NB4 (cell line): ENCODE data around the gene SEH1L.

ENCODE experiments used
- DNase-seq: peaks from one replicate; pipeline ENCODE4 v3.0.0; 2010; ENCODE audit warnings: low read depth
- H3K4me3 ChIP-seq: one replicate; pipeline ENCODE4 v1.5.1; 2011; ENCODE audit warnings: mild to moderate bottlenecking, low read depth, low read length, moderate library complexity
- CTCF ChIP-seq: IDR thresholded peaks from one replicate; pipeline ENCODE4 v1.5.1; 2012; ENCODE audit warnings: low read depth, low read length
- MYC ChIP-seq: IDR thresholded peaks from 2 replicates; pipeline ENCODE4 v1.6.1; 2011; ENCODE audit warnings: low read depth, low read length
- POLR2A ChIP-seq: IDR thresholded peaks from 2 replicates; pipeline ENCODE4 v1.6.1; 2011; ENCODE audit warnings: mild to moderate bottlenecking; ENCODE audit not compliant: insufficient read length; ENCODE audit errors: extremely low read depth
- TF ChIP-seq, protein P1 (sequence below): IDR thresholded peaks from 2 replicates; pipeline ENCODE4 v1.6.1; 2011; ENCODE audit warnings: low read depth, low read length

Gene SEH1L

DNA sequence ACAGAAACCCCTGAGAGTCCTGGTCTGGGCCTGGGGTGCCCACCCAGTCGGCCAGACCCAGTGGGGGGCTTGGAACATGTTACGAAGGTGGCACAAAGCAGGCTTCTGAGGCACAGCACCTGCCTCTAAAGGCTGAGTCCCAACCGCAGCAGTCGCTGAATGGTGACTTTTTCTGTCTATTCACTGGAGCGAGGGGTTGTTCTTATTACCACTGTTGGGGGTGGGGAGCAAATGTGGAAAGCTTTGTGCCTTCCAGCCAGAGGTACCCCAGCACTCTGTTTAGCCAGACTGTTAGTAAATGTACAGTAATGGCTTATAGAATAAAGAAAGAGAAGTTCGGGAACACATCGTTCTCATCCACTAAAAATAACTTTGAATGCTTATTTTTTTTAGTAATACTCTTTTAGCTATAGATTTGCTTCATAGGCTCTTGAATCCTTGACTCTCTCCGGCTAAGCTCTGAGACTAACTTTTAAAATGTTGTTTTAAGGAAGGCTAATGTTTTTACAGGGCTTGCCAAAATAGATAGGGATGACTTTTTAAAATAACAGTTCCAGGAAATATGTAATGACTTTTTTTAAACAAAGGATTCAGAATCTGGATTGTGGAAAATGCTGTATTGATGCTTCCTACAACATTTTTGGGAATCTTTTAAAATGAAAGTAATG, 40.4 kb upstream of the SEH1L start:
- DNase-seq, result no peak
- TF ChIP-seq POLR2A, result no peak
- no peak overlapping the region for H3K4me3 ChIP-seq

DNA sequence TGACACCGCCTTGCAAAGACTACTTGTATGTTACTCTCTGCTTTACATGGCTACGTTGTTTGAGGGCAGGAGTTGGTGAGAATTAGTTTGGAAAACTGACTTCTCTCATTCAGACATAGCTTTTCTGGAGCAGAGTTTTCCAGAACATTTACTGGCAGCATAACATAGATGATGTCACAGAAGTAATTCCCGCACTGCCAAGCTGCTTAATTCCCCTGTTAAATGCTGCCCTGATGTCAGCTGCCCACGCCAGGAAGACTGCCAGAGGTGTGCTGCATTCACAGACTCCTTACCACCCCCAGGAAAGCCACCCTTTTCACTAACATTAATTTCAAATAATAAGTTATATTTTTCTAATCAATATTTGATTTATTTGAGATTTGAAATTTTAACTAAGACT, 39.1 kb upstream of the SEH1L start:
- no peak overlapping the region for H3K4me3 ChIP-seq
- no peak for DNase-seq
- TF ChIP-seq POLR2A (no peak), CTCF (no peak), MYC (no peak)
- TF ChIP-seq, protein P1, sequence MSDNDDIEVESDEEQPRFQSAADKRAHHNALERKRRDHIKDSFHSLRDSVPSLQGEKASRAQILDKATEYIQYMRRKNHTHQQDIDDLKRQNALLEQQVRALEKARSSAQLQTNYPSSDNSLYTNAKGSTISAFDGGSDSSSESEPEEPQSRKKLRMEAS, result no peak

- no peak for TF ChIP-seq MYC
- TF ChIP-seq CTCF, result no peak
- H3K4me3 ChIP-seq, result no peak overlapping the region
- no peak for DNase-seq
Observed at GRCh38 chr18:12911025-12911928, 36.5 kb upstream of the SEH1L start.

GRCh38 chr18:12911929-12912703, 35.7 kb upstream of the SEH1L start:
- no peak overlapping the region for H3K4me3 ChIP-seq
- no peak for DNase-seq

DNA sequence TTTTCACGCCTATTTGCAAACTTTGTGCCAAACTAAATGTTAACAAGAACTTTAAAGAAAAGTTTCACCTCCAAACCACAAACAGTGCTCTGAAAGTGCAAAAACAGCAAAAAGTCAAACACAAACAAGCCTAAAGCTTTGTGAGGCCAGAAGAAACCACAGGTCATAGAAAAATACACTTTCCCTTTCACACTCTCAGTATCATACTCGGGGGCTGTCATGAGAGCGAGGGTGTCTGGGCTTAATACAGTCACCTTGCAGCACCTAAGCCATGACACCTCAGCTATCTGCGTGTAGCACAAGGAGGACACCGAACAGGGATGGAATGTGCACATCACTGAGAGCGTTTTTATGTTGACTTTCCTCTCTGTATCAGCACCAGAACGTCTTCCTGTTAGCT, 26.6 kb upstream of the SEH1L start:
- TF ChIP-seq CTCF (no peak), MYC (no peak), POLR2A (no peak)
- TF ChIP-seq, protein P1, result no peak
- DNase-seq, result no peak
- H3K4me3 ChIP-seq, result no peak overlapping the region

More at GRCh38 chr18:12911929-12912703, 35.7 kb upstream of the SEH1L start:
- TF ChIP-seq MYC (no peak), CTCF (no peak), POLR2A (no peak)
- TF ChIP-seq, protein P1, result no peak

- H3K4me3 ChIP-seq, result no peak overlapping the region
- no peak for DNase-seq
- no peak for TF ChIP-seq CTCF
- TF ChIP-seq MYC, result no peak
Observed at GRCh38 chr18:12922266-12922665, 25.5 kb upstream of the SEH1L start.
